GM06990 (cell line): ENCODE measurements around the gene FHL3.

Source experiments
- DNase-seq: peaks from one replicate; pipeline ENCODE4 v3.0.0-alpha.2; 2011; ENCODE audit not compliant: insufficient read length; ENCODE audit errors: extremely low read depth
- H3K27me3 ChIP-seq: replicated peaks from 2 replicates; pipeline ENCODE4 v1.6.0; 2011; ENCODE audit warnings: low read length; ENCODE audit not compliant: control insufficient read depth, insufficient read depth
- H3K36me3 ChIP-seq: 2 replicates; pipeline ENCODE4 v1.5.1; 2011; ENCODE audit warnings: low read length; ENCODE audit not compliant: control insufficient read depth, insufficient read depth
- H3K4me3 ChIP-seq: replicated peaks from 2 replicates; pipeline ENCODE4 v1.5.1; 2011; ENCODE audit warnings: low read depth, mild to moderate bottlenecking, control low read depth, low read length
- CTCF ChIP-seq: IDR thresholded peaks from 2 replicates; pipeline ENCODE4 v1.5.1; 2011; ENCODE audit warnings: low read length, control low read depth, mild to moderate bottlenecking, inconsistent platforms; ENCODE audit not compliant: insufficient read depth, poor library complexity, severe bottlenecking

The FHL3 gene

DNA sequence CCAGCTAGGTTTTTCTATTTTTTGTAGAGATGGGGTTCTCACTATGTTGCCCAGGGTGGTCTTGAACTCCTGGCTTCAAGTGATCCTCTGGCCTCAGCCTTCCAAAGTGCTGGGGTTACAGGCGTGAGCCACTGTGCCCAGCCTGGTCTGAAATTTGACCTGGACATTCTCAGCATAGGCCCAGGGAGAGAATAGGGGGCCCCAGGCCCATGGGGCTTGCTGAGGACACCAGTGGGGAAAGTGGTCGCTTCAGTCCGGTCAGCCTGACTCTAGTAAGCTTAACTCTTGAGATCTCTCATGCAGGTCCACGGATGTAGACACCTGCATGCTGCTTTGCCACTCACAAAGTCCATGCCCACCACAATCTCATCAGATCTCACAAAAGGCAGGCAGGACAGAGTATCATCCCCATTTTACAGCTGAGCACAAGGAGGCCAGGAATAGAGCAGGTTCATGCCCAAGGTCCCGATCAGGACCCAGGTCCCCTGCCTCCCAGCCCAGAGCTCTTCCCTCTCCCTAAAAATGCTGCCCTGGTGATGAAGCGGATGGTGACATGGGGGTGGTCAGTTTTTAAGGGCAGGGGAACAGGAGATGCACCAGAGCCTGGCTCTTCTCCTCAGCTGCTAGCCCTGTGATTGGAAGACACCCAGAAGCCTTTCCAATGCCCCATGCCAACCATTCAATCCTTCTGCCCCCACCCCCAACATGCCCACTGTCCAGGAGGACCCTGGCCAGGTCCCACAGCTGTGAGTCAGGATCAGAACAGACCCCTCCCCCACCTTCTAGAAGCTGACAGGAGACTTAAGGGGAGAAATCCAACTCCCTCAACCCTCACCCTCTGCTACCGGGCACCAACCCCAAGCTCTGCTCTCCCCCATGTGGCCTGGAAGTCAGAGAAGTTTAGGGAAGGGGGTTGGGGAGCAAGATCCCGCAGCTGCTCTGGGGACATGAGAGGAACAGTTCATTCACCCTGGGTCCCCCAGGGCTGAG, 1.8 kb downstream of the FHL3 start:
- peak overlapping the region; percentile 76 for H3K4me3 ChIP-seq
- no peak for TF ChIP-seq CTCF
- H3K36me3 ChIP-seq = peaks cover 4% of the 10 kb centered on the region
- no peak for DNase-seq
- no peaks in the 10 kb centered on the region for H3K27me3 ChIP-seq

GRCh38 chr1:38000529-38001455, 4.5 kb downstream of the FHL3 start:
- Histone ChIP-seq H3K4me3 (no peak overlapping the region), H3K36me3 (peaks cover 15% of the 10 kb centered on the region), H3K27me3 (no peaks in the 10 kb centered on the region)
- TF ChIP-seq CTCF = no peak
- no peak for DNase-seq

DNA sequence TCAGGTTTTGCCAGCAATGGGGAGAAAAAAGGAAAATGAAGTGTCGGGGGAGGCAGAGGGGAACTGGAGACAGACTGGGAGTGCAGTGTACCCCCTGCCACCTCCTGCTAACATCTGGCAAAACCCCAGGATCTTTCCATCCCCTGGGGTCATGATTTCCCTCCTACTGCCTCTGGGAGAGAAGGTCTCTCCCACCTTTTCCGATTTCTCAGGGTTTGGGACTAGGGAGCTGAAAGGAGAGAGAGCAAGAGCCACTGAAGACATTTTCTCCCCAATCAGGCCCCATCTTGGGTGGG, 5.1 kb downstream of the FHL3 start:
- Histone ChIP-seq H3K36me3 (peaks cover 15% of the 10 kb centered on the region), H3K4me3 (no peak overlapping the region)

GRCh38 chr1:37999430-38000232, 5.7 kb downstream of the FHL3 start:
- Histone ChIP-seq H3K36me3 (peaks cover 17% of the 10 kb centered on the region), H3K4me3 (no peak overlapping the region)
- DNase-seq = no peak

More for the DNA sequence above, 5.1 kb downstream of the FHL3 start:
- DNase-seq = no peak
- TF ChIP-seq CTCF = no peak
- no peaks in the 10 kb centered on the region for H3K27me3 ChIP-seq

More at GRCh38 chr1:37999430-38000232, 5.7 kb downstream of the FHL3 start:
- no peak for TF ChIP-seq CTCF
- H3K27me3 ChIP-seq = no peaks in the 10 kb centered on the region
